Ascending aorta (tissue), 2 donors: ENCODE measurements around the gene MAML2. TPM values are rescaled to one million over a fixed set of nuclear protein-coding genes. Genes with fewer than 3 reads are reported as not detected.

Source experiments
- DNase-seq, 2 donors: peaks; one replicate each; pipeline ENCODE4 v3.0.0-alpha.2; 2019; ENCODE audit warnings: low spot score in 2 of 2
- H3K27ac ChIP-seq, 2 donors: fragments of 200-600 bp; sonication (generic); one replicate each; pipeline ENCODE4 v1.5.1; 2016 to 2017; ENCODE audit warnings: mild to moderate bottlenecking in 1 of 2
- H3K27me3 ChIP-seq: fragments of 200-600 bp; sonication (generic); one replicate; pipeline ENCODE4 v1.5.1; 2017
- H3K36me3 ChIP-seq, 2 donors: fragments of 200-600 bp; sonication (generic); one replicate each; pipeline ENCODE4 v1.5.1; 2016
- H3K4me1 ChIP-seq, 2 donors: fragments of 200-600 bp; sonication (generic); one replicate each; pipeline ENCODE4 v1.5.1; 2016 to 2017; ENCODE audit warnings: mild to moderate bottlenecking in 1 of 2
- H3K4me3 ChIP-seq, 2 donors: fragments of 200-600 bp; sonication (generic); one replicate each; pipeline ENCODE4 v1.5.1; 2016 to 2017; ENCODE audit warnings: mild to moderate bottlenecking in 1 of 2
- H3K9me3 ChIP-seq, 2 donors: fragments of 200-600 bp; sonication (generic); one replicate each; pipeline ENCODE4 v1.5.1; 2016
- intact Hi-C: fragments of 100-400 bp; cut with DNase I; formaldehyde crosslinking; loops from one replicate; pipeline ENCODE4 v1.15.1; 2023
- total RNA-seq: library from RNA; depleted of rRNA; stranded (reverse); fragments of >200 nt; gene quantifications from one replicate; pipeline ENCODE4 v1.1.0, GENCODE V29; 2016
- TF ChIP-seq, protein P1 (sequence below), 3 experiments: fragments of 200-600 bp in 2 of 3; fragments of 450-650 bp in 1 of 3; sonication (generic) in 2 of 3; IDR thresholded peaks; one replicate each; pipeline ENCODE4 v1.5.1; 2016 to 2019; ENCODE audit warnings: antibody characterized with exemption in 3 of 3, mild to moderate bottlenecking in 1 of 3, moderate library complexity in 1 of 3

Gene MAML2
- total RNA-seq, 1 donor from 2014 or later: 13.2 TPM

DNA sequence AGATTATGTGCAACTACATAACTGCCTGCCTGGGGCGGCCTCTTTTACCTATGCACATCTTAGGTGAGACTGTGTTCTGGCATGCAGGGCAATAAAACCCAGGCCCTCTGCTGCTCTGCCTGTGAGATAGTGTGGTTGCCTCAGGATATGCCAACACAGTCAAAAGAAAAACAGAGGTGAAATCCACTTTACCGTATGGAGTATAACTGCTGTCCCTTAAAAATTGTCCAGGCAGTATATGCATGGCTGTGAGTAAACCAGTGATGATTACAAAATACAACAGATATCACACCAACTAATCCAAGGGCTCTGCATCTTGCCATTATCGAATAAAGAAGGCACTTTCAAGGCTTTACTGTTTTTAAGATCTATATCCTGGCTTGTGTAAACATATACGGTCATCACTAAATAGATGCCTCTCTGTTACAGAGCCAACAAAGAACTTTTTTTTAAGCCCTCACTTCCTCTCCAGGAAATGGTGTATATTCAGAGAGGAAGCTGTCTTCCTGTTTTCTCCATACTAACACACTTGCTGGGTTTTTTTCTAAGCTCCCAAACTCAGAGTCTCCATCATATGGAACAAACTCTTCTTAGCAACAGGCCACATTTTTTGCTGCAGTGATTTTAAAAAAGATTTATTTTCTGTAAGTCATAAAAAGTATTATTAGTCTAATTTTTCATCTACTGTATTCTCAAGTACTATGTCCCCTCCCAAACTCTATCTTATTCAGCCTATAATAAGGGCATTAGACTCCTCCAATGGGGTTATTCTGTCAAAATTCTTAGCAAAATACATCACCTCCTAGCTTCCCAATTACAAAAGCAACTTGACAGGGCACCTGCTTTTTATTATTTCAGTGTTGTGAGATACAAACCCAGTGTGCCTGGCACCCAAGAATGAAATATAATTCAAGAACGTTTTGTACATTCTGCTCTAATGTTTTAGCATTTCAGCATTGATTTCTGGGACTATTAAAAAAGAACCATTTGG, 135.2 kb downstream of the MAML2 start:
- intact Hi-C loops: no loop called here
- H3K4me3 ChIP-seq: no peak overlapping the region
- H3K36me3 ChIP-seq: no peaks in the 10 kb centered on the region
- TF ChIP-seq, protein P1, sequence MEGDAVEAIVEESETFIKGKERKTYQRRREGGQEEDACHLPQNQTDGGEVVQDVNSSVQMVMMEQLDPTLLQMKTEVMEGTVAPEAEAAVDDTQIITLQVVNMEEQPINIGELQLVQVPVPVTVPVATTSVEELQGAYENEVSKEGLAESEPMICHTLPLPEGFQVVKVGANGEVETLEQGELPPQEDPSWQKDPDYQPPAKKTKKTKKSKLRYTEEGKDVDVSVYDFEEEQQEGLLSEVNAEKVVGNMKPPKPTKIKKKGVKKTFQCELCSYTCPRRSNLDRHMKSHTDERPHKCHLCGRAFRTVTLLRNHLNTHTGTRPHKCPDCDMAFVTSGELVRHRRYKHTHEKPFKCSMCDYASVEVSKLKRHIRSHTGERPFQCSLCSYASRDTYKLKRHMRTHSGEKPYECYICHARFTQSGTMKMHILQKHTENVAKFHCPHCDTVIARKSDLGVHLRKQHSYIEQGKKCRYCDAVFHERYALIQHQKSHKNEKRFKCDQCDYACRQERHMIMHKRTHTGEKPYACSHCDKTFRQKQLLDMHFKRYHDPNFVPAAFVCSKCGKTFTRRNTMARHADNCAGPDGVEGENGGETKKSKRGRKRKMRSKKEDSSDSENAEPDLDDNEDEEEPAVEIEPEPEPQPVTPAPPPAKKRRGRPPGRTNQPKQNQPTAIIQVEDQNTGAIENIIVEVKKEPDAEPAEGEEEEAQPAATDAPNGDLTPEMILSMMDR (IDR thresholded peaks at IDR 0.05): no peak
- H3K27me3 ChIP-seq: no peaks in the 10 kb centered on the region
- peaks cover 4 to 30% of the 10 kb centered on the region in 2 donors for H3K4me1 ChIP-seq
- H3K27ac ChIP-seq: no peak overlapping the region
- DNase-seq: no peak
- H3K9me3 ChIP-seq: no peaks in the 10 kb centered on the region

DNA sequence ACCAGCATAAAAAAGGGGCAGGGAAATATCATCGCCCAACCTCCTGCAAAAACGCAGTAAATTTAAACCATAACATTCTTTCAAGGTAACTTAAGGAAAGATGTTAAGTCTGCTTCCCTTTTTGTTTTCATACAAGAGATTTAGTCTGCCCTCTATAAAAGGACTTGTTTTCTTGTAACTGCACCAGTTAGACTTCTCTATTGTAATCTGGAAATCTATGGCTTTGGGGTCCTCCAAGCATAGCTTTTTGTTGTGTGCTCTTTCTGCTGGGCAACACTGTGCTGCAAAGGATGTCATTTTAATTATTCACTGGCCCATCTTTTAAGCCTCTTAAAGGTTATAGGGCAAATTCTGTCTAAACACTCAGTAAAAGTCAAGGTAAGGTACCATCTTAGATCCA, 136.0 kb downstream of the MAML2 start:
- no peaks in the 10 kb centered on the region for H3K36me3 ChIP-seq
- H3K9me3 ChIP-seq: no peaks in the 10 kb centered on the region
- H3K27me3 ChIP-seq: no peaks in the 10 kb centered on the region
- intact Hi-C loops: no loop called here
- TF ChIP-seq, protein P1 (IDR thresholded peaks at IDR 0.05): no peak
- peaks cover 0 to 22% of the 10 kb centered on the region in 2 donors for H3K4me1 ChIP-seq
- no peak overlapping the region for H3K27ac ChIP-seq
- H3K4me3 ChIP-seq: no peak overlapping the region
- no peak for DNase-seq

DNA sequence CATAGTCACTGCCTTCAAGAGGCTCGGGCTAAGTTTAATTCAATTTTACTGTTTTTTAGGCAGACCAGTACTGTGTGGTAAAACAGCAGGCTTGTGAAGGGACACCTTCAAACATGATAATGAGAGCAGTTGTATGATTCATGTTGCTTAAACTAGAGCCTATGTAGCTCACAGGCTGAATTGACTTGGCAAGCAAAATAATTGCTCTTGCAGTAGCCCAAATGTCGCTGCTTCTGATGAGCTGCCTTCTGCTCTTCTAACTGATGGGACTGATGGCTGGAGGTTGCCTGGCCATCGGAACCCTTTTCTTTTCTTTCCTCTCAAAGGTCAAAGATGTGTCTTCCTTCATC, 137.6 kb downstream of the MAML2 start:
- no peak overlapping the region for H3K4me3 ChIP-seq
- H3K27ac ChIP-seq: no peak overlapping the region
- peaks cover 0 to 19% of the 10 kb centered on the region in 2 donors for H3K4me1 ChIP-seq
- DNase-seq: no peak
- intact Hi-C loops: no loop called here
- no peaks in the 10 kb centered on the region for H3K36me3 ChIP-seq
- no peaks in the 10 kb centered on the region for H3K9me3 ChIP-seq
- TF ChIP-seq, protein P1 (IDR thresholded peaks at IDR 0.05): no peak
- H3K27me3 ChIP-seq: no peaks in the 10 kb centered on the region

DNA sequence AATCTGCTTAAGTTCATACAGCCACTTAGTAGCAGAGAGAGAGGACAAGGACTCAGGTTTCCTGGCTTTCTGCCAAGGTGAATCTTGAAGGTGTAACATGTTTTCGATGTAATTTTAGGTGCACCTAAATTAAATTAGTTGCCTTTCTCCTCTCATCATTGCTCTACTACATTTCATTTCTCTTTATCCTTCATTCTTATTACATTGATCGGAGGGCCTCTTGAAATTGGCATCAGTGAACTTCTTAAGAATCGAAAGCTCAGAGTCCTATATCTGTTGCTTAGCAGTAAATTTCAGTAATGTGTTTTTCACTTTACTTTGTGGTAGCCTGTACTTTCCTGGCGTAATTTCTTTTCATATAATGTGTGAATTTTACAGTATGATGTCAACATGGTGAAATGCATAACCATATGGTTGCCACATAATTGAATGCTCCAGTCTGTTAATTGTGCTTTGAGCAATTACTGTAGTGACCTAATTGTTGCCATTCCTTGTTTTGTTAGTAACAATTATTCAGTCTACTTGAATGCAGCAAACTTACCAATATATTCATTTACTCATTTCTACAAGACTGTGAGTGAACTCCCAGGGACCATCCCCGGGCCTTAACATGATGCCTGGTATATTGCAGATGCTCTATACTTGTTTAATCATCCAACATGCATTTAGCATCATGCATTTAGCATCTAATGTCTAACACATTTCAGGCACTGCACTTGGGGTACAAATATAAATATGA, 138.1 kb downstream of the MAML2 start:
- TF ChIP-seq, protein P1 (IDR thresholded peaks at IDR 0.05): no peak
- H3K4me3 ChIP-seq: no peak overlapping the region
- H3K36me3 ChIP-seq: no peaks in the 10 kb centered on the region
- intact Hi-C loops: no loop called here
- peaks cover 0 to 25% of the 10 kb centered on the region in 2 donors for H3K4me1 ChIP-seq
- no peaks in the 10 kb centered on the region for H3K27me3 ChIP-seq
- no peak for DNase-seq
- H3K27ac ChIP-seq: no peak overlapping the region
- H3K9me3 ChIP-seq: no peaks in the 10 kb centered on the region

DNA sequence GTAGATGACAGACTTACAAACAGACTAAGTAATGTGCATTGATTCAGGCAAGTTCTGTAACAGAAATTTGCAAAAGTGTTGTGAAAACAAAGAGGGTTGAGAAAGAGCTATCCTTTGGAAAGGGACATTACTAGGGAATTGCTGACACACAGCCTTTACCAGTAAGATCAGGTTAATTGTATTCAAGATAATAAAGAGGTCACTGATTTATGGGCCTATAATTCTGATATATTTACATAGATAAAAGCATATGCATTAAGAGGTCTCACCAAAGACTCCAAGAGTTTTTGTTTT, 138.7 kb downstream of the MAML2 start:
- DNase-seq: no peak
- H3K4me1 ChIP-seq: peaks cover 0 to 30% of the 10 kb centered on the region in 2 donors

More for the DNA sequence above, 138.7 kb downstream of the MAML2 start:
- no peaks in the 10 kb centered on the region for H3K27me3 ChIP-seq
- H3K27ac ChIP-seq: no peak overlapping the region
- TF ChIP-seq, protein P1 (IDR thresholded peaks at IDR 0.05): no peak
- H3K36me3 ChIP-seq: no peaks in the 10 kb centered on the region
- intact Hi-C loops: no loop called here
- H3K9me3 ChIP-seq: no peaks in the 10 kb centered on the region
- no peak overlapping the region for H3K4me3 ChIP-seq
